NOMO-1 treated with DMSO at 0.1 percent for 48 hours (cell line): ENCODE measurements around the gene CROCC2.

Experiments used
- DNase-seq: peaks from one replicate; lab custom pipeline; 2025; ENCODE audit not compliant: unreplicated experiment; lab: John Stamatoyannopoulos, UW

Gene CROCC2

DNA sequence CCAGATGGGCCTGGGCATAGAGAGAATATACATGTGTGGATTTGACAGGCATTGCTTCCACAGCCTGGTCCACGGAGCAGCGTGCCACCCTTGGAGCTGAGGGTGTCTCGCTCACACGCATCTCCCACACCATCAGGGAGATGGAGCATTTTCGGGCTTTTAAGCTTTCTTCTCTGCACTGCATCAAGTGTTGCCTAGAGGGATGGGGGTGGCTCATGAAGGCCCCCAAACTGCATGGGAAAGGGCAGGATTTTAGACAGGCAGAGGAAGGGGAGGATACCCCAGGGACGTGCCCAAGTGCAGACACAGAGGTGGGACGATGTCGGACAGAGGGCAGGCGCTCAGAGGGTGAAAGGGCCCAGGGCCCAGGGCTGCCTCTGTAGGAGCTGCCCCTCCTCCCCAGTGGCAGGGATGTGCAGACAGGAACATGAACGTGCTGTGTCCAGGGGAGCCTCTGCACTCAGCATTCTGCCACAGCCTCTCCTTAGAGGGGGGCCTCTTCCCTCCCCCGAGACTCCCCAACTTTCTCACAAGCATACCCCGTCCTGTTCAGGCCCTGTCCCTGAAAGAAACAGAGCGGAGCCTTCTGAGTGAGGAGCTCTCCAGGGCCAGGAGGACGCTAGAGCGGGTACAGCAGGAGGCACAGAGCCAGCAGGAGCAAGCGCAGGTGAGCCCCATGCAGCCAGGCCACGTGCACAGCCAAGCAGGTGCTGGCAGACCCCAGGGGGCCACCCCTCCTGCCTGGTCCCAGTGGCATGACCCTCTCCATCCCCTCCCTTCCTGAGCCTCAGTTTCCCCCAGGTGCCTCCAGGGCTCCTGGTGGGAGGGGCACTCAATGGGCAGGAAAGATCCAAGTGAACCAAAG lies 49.4 kb downstream of the CROCC2 start:
- DNase-seq, result no peak

DNA sequence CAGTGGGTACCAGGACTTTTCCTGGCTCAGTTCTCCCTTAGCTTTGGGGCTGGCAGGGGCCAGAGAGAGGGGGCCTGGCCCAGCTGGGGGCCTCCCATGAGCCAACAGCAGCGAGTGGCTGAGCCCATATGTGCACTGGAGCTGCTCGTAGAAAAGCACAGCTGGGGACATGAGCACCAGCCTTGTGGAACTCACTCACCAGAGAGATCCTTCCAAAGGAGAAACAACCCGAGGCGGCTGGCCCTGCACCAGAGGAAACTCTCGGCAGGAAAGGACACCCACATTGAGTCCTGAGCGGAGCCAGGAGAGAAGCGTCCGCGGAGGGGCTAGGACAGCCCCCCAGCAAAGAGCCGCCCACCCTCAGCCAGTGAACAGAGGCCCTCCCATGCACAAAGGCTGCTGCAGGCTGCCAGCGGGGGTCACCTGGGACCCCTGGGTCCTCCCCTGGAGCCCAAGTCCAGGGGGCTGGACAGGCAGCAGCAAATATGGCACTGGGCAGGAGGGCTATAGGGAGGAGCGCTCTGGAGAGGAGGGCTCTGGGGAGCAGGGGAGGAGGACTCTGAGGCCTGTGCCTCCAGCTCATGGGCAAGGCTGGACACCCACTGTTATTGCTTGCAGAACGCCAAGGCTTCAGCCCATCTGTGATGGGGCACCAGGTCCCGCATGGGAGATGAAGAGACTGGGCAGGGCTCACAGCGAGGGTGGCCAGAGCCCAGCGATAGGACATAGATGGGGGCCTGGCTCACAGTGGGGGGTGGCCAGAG lies 50.2 kb downstream of the CROCC2 start:
- DNase-seq, result no peak

DNA sequence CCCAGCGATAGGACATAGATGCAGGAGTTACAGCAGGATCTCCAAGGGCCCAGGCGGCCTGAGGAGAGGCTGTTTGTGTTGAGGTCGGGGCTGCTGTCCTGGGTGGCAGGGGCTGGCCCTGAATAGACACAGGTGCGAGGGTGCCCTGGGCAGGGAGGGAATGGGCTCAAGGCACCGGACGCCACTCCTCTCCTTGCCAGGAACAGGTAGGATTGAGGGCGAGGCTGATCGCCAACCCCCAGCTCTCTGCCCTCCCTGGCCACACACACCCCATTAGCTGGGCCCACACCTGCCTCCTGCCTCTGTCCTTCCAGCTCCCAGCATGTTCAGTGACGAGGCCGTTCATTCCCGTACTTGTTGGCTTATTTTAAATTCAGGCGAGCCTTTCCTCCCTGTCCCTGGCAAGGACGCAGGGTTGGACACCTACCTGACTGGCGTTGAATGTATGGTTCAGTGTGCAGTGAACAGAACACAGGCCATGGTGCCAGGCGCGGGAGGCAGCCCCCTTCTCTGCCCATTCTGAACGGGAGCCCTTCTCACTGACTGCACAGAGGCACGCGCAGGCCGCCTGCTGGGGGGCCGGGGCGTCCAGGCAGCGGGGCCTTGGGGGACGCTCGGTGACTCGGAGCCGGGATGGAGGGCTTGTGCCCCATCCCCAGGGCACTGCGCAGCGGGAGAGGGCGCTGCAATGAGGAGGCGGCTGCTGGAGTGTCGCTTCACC lies 51.0 kb downstream of the CROCC2 start:
- no peak for DNase-seq

DNA sequence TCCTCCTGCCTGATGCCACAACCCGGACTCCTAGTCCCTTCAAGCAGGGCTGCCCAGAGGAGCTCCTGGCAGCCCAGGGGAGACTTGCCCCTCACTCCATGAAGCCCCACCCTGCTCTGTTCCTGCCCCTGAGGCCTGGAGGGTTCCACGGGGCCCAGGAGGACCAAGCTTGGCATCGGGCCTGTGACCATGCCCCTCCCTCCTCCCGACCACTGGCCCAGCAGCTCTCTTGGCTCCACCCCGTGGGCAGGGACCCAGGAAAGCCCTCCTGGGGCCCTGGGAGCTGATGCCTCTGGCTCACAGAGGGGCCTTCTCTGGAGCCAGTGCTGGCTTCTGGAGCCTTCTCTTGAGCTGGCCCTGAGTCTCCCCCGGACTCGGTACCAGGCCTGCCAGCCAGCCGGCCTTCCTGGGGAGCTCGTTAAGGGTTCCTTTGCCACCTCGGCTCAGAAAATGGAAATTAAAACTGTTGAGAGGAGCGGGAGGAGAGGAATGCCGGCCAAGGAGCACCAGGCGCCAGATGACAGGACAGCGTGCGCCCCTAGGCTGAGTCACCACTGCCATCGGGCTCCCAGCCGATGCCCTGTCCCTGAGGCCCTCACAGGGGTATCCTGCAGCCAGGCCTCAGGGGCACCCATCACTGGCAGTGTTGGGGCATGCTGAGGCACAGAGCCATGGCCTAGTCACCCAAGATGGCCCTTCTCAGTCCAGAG lies 51.7 kb downstream of the CROCC2 start:
- no peak for DNase-seq

DNA sequence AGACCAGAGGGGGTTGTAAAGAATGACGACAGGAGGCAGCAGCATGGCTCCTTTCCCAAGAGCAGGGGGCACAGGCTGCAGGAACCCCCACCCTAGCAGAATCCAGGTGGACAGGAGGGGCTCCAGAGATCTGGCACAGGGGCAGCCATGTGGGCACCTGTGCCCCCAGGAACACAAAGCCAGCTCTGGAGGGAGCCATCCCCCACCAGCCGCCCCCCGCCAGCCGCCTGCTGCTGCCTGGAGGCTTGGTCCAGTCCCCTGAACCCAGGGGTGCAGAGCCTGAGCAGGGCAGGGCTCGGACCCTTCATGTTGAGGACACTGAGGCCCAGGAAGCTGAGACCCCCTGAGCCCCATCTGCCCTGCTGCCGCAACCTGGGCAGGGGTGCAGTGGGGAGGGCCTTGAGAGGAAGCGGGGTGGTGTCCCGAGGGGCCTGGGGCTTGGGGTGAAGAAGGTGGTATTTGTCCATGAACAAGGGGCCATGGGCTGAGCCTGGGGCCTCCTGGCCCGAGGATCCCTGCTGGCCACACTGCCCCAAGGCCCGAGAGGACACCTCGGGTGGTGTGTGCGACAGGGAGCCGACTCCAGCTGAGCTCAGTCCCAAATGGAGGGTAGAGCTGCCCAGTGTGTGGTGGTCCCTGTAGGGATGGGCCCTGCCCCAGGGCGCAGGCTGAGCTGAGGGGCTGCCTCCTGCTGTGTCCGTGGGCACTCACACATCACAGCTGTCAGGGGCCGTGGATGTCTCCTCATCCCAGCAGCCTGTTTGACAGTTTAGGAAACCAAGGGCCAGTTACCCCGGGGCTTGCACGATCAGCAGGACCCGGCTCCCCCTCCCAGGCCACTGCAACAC lies 52.5 kb downstream of the CROCC2 start:
- no peak for DNase-seq

DNA sequence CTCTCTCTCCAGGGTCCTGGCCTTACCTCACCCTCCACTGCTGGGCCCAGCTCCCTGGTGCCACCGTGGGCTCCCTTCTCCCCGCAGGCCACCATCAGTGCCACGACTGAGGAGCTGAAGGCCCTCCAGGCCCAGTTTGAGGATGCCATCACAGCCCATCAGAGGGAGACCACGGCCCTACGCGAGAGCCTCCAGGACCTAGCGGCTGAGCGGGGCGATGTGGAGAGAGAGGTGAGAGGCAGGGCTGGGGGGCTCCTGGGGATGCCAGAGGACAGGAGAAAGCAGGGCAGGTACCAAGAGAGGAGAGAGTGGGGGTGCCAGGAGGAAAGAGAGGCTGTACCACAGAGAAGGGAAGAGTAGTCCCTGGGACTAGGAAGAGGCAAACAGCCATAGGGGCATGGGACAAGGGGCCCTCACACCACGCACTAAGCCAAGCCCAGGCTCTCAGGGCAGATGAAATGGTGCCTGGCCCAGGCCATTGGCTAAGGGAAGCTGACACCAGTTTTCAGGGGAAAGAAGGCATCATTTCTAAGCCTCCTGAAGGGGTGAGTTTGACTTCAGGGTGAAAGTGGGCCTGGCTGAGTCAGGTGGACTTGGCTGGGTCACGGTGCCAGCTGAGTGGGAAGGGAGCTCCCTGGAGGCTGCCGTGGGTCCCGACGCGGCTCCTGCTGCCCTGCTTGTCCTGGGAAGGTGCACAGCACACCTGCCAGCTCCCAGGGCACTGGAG lies 53.2 kb downstream of the CROCC2 start:
- no peak for DNase-seq

DNA sequence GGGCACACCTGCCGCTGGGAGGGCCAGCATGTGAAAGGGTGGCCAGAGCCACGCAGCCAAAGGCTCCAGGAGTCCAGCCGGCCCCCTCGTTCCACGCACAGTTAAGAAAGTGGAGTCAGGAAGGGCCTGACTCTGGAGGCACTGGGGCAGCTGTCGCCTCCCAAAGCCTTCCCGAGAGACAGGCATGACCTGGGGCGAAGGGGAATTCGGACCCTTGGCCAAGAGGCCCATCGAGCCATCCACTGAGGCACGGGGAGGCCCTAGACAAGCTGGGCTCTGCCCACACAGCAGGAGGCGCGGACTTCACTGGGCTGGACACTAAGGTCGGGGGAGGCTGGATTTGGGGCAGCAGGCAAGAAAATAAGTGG lies 53.8 kb downstream of the CROCC2 start:
- DNase-seq, result no peak

DNA sequence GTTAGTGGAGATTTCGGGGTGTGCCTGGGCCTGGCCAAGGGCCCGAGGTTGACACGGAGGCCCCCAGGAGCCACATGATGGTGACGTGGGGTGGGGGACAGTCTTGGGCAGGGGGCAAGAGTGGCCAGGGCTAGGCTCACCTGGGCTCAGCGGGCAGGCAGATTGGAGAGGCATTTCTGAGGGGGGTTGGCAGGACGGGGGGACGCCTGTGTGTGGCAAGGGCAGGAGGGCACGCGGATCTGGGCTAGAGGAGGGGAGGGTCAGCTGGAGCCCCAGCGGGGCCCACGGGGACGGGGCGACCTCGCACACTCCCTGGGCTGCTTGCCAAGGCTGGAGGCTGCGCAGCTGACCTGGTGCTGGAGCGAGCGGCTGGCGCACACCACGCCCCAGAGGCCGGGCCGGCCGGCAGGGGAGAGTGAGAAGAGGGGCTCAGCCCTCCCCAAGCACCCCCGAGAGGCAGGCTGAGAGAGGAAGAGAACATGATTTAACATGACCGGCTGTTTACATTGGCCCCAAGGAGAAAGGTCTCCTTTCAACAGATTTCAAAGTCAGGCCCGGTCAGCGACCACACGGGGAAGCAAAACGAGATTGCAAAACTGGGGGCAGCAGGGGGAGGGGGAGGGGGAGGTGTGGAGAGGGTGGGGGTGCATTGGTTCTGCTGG lies 54.3 kb downstream of the CROCC2 start:
- peak; percentile 94 for DNase-seq

DNA sequence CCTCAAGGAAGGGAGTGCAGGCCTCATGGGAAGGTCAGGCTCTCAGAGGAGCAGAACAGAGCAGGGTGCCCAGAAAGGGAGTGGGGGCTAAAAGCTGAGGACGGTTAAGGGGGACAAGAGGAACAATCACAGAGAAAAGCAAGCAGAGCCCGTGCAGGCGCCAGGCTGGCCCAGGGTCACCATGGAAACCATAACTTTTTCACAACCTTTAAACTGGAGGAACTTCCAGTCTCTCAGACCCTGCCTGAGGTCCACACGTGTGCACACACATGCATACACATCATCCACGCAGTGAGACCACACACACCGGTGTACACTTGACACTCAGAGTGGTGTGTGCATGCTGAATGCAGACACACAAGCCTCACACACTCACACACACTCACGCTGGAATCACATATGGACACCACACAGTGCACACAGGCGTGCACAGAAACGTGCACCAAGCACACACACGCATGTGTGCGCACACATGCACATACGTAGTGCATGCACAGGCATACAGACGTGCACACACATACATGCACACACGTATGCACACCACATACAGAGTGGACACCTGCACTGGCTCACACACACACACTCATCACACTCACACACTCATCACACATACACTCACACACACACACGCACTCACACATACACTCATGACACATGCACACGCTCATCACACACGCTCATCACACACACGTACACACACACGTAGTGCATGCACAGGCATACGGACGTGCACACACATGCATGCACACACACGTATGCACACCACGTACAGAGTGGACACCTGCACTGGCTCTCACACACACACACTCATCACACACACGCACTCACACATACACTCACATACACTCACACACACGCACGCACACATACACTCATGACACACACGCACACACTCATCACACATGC lies 55.1 kb downstream of the CROCC2 start:
- peak; percentile 94 for DNase-seq

DNA sequence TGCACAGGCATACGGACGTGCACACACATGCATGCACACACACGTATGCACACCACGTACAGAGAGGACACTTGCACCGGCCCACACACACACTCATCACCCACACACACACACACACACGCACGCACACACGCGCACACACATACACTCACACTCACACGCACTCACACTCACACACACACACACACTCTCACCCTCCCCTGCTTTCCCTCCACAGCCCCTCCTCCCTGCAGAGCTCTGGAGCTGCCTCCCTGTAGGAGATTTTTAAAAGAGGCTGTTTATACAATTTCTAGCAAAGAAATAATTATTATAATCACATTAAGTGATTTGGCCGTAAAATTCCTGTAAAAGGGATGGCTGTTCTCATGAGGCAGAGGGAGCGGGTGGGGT lies 55.8 kb downstream of the CROCC2 start:
- DNase-seq, result no peak

DNA sequence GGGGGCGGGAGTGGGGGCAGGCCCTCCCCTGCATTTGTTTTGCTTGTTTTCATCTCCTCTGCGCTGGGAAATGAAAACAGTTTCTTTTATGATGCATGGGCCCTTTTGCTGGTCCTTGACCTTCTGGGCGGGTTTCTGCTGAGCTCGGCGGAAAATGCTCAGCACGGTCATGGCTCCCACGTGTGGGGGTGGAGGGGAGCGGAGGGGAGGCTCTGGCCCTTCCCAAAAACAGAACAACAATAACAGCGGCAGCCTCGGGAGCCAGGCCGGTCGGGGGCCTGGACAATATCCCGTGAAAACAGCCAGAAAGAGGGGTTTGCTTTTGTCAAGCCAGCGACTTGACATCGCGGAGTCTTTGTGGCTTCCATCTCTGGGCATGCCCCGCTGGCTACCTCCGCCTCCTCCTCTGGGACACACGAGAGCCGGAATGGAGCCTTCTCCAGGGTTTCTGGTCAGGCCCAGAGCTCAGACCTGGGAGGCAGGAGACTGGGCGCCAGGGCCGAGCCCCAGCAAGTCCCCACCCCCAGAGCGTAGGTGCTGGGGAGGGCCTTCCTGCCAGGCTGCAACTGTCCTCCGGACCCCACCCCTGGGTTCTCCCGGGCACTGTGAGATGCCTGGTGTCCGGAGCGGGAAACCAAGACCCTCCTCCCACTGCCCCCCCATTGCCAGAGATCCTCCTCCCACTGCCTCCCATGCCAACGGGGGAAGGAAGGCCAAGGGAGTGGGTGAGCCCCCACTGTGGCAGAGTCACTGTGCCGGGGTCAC lies 56.3 kb downstream of the CROCC2 start:
- no peak for DNase-seq

DNA sequence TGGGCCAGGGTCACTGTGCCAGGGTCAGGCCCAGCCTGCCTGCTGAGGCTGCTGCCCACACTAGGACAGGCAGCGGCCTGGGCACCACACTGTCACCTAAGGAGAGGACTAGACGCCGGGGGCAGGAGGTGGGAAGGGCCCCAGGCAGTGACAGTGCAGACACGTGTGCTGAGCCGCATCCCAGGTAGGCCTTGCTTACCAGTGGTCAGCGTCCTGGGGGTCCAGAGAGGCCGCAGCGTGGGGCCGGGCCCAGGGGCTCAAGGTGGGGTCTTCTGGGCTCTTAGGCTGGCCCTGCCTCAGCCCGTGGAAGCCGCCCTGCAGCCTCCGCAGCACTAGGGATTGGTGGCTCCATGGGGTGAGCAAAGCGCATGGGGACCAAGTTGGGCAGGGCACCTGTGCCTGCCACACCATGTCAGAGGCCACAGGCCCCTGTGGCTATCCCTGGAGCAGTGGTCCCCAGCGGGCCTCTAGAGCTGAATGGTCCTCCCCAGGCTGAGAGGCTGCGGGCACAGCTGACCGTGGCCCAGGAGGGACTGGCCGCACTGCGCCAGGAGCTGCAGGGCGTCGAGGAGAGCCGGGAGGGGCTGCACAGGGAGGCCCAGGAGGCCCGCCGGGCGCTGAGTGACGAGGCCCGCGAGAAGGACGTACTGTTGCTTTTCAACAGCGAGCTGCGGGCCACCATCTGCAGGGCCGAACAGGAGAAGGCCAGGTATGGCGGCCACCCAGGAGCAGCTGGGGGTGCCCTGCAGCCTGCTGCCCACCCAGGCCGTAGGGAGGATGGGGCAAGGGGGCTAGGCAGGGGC lies 57.1 kb downstream of the CROCC2 start:
- no peak for DNase-seq

DNA sequence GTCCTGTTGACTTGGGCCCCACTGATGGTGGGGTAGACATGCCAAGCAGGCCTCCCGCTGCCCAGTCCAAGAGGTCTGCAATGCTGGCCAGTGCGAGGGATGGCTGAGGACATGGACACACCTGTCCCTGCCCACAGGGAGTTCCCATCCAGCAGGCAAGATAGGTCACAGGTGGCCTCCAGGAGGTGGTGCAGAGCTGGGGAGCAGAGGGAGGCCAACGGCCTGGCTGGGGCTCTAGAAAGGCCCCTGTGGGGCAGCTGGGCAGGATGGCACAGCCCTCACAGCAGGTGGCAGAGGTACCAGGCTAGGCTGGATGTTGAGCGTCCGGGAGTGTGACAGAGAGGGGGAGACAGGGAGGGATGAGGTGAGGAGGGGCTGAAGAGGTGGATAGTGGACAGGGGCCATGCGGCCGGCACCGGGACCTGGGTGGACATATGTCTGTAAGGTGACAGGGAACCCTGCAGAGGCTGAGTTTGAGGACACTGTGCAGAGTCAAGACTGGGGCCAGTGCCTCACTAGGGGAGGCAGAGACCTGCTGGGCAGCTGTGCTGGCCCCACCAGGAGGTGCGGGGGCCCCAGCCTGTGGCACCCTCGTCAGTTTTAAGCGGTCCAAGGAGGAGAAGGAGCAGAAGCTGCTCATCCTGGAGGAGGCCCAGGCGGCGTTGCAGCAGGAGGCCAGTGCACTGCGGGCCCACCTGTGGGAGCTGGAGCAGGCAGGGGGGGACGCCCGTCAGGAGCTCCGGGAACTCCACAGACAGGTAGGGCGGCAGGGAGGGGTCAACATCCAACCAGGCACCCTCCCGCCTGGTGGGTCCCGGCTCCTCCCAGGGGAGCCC lies 58.0 kb downstream of the CROCC2 start:
- no peak for DNase-seq

DNA sequence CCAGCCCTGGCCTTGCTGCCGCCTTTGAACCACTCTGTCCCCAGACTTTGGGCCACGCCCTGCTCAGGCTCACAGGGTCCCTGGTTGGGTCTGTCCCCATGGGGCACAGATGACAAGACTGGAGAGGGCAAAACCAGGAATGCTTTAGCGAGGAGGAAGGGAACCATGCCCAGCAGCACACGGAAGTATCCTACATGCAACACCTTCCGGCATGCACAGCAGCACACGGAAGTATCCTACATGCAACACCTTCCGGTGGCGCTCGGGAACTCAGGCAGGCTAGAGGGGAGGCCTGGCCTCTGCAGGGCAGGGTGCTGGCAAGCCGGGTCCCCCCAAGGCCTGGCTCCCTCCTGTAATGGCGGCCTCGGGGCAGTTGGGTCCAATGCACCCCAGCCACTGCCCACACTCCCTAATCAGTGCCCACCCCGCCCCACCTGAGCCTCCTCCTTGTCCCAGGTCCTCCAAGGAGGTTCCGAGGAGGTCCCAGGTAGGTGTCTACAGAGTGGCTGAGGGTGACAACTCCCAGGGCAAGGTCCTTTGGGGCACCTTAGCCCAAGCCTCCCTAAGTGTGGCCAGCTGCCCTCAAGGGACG lies 58.7 kb downstream of the CROCC2 start:
- no peak for DNase-seq

DNA sequence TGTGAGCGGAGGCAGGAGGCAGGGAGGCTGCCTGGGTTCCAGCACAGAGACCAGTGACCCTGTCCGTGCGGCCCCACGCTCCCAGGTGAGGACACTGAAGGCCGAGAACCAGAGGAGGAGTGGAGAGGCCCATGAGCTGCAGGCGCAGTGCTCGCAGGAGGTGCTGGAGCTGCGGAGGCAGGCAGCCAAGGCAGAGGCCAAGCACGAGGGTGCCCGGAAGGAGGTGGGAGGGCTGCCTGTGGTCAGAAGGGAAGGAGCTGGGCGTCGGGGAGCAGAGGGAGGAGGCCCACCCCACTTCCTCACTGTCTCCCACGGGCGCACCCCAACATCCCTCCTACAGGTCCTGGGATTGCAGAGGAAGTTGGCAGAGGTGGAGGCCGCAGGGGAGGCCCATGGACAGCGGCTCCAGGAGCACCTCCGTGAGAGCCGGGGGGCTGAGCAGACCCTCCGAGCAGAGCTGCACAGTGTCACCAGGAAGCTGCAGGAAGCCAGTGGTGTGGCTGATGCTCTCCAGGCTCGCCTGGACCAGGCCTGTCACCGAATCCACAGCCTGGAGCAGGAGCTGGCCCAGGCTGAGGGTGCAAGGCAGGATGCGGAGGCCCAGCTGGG lies 59.3 kb downstream of the CROCC2 start:
- no peak for DNase-seq
